ENCODE data around the gene SEPTIN3.

DNA sequence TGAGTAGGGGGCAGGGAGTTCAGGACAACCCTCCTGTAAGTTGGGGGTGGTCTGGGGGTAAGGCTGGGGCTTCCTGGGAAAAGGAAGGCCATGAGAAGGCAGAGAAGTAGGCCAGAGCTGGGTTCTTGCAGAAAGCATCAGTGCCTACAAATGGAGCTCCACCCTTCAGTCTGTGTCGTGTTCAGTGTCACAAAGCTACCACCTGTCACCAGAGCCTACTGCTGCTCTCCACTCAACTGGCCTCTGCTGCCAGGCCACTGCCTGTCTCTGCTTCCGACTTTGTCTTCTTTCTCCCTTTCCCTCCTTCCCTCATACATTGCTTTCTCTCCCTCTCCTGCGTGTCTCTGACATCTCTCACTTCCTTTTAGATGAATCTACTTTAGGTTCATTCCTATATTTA, 26.0 kb downstream of the SEPTIN3 start:
- TF ChIP-seq, protein P1, sequence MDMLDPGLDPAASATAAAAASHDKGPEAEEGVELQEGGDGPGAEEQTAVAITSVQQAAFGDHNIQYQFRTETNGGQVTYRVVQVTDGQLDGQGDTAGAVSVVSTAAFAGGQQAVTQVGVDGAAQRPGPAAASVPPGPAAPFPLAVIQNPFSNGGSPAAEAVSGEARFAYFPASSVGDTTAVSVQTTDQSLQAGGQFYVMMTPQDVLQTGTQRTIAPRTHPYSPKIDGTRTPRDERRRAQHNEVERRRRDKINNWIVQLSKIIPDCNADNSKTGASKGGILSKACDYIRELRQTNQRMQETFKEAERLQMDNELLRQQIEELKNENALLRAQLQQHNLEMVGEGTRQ (IDR thresholded peaks at IDR 0.05; ENCODE audit: borderline replicate concordance, low read depth, low read length), result no peak
- TF ChIP-seq ZNF274 (IDR thresholded peaks at IDR 0.05; ENCODE audit: insufficient read depth, insufficient read length), result no peak
- no peak for TF ChIP-seq SIN3A (IDR thresholded peaks at IDR 0.05; ENCODE audit: low read depth, low read length)
- TF ChIP-seq, protein P2, sequence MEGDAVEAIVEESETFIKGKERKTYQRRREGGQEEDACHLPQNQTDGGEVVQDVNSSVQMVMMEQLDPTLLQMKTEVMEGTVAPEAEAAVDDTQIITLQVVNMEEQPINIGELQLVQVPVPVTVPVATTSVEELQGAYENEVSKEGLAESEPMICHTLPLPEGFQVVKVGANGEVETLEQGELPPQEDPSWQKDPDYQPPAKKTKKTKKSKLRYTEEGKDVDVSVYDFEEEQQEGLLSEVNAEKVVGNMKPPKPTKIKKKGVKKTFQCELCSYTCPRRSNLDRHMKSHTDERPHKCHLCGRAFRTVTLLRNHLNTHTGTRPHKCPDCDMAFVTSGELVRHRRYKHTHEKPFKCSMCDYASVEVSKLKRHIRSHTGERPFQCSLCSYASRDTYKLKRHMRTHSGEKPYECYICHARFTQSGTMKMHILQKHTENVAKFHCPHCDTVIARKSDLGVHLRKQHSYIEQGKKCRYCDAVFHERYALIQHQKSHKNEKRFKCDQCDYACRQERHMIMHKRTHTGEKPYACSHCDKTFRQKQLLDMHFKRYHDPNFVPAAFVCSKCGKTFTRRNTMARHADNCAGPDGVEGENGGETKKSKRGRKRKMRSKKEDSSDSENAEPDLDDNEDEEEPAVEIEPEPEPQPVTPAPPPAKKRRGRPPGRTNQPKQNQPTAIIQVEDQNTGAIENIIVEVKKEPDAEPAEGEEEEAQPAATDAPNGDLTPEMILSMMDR (IDR thresholded peaks at IDR 0.05 in 2 of 3, conservative IDR thresholded peaks at IDR 0.05 in 1 of 3; ENCODE audit: control insufficient read depth in 2 of 3, extremely low read depth in 1 of 3, insufficient read depth in 1 of 3, low read depth in 3 of 3, low read length in 3 of 3), result no peak
- no peak for TF ChIP-seq SMARCA5 (IDR thresholded peaks at IDR 0.05)
- TF ChIP-seq EP300 (IDR thresholded peaks at IDR 0.05; ENCODE audit: borderline replicate concordance in 1 of 2, control insufficient read depth in 1 of 2, low read depth in 2 of 2, low read length in 2 of 2), result no peak
- TF ChIP-seq MYC (IDR thresholded peaks at IDR 0.05; ENCODE audit: insufficient read depth, insufficient read length, insufficient replicate concordance, low read length, severe bottlenecking), result no peak
- no peak for TF ChIP-seq SP1 (IDR thresholded peaks at IDR 0.05; ENCODE audit: low read depth, low read length)
- TF ChIP-seq JUND (IDR thresholded peaks at IDR 0.05; ENCODE audit: low read depth, low read length), result no peak
- TF ChIP-seq POLR2A (IDR thresholded peaks at IDR 0.05; ENCODE audit: low read depth, low read length), result no peak

Measured in GM12878 (cell line).